ENCODE results near the gene BACH2. TPM values are rescaled to one million over a fixed set of nuclear protein-coding genes. Genes with fewer than 3 reads are reported as not detected.

Gene BACH2
- total and polyA plus RNA-seq, 2 of the 8 experiments (the other 6 are each of a cell fraction or from before 2014, with no cell fraction given), result 1.9 to 5.9 TPM

DNA sequence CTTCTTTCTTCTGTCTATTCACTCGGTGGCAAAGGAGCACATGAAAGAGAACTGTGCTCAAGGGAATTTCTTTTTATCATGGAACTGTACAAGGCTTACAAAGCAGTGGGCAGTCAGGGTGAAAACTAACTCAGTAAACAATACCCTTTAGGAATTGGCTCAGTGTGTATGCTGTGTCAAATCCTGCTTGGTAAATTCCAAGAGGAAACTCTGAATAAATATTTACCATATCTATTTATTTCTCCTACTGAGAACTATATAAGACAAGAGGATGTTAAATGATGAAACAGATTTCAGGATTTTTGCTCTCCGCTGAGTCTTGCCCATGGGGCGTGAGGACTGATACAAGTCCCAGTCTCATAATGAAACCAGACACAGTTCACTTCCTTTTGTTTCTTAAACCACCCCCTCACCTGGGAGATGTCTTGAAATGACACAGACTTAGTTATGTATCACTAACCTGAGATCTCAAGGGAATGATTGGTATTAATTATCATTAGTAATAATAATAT is 188.8 kb downstream of the BACH2 start:
- Histone ChIP-seq H3K27ac (ENCODE audit: low read depth, low read length) (no peak overlapping the region), H4K91ac (replicated peaks; ENCODE audit: insufficient read length, low read length) (no peak overlapping the region), H4K20me1 (replicated peaks in 1 of 2; ENCODE audit: control insufficient read depth in 1 of 2, insufficient read depth in 2 of 2, low read length in 2 of 2) (no peaks in the 10 kb centered on the region), H2AK5ac (ENCODE audit: low read depth, low read length) (no peak overlapping the region), H3K9me3 (ENCODE audit: insufficient read depth in 2 of 2, low read depth in 1 of 2, low read length in 1 of 2) (no peaks in the 10 kb centered on the region), H3K56ac (replicated peaks; ENCODE audit: insufficient read length, low read depth, low read length) (no peak overlapping the region), H3K79me2 (ENCODE audit: control insufficient read depth in 1 of 2, insufficient read depth in 2 of 2, low read length in 2 of 2) (no peaks in the 10 kb centered on the region), H2BK15ac (ENCODE audit: low read length) (no peak overlapping the region), H3K27me3 (replicated peaks in 1 of 4; ENCODE audit: control insufficient read depth in 3 of 4, extremely low read depth in 1 of 4, insufficient read depth in 3 of 4, low read length in 3 of 4) (no peaks in the 10 kb centered on the region), H3K9ac (replicated peaks in 1 of 4; ENCODE audit: extremely low read depth in 1 of 4, low read depth in 3 of 4, low read length in 3 of 4) (no peak overlapping the region), H3K23ac (ENCODE audit: insufficient read length) (no peak overlapping the region), H3K4me3 (ENCODE audit: extremely low read depth in 1 of 4, insufficient read depth in 2 of 4, low read depth in 3 of 4, low read length in 4 of 4) (no peak overlapping the region), H3K79me1 (ENCODE audit: low read depth, low read length) (no peaks in the 10 kb centered on the region), H2BK120ac (replicated peaks; ENCODE audit: low read depth, low read length) (no peak overlapping the region), H3K18ac (ENCODE audit: extremely low read depth, low read length) (no peak overlapping the region), H2BK12ac (ENCODE audit: low read depth, low read length) (no peak overlapping the region), H2BK20ac (ENCODE audit: low read length) (no peak overlapping the region), H3K4me1 (replicated peaks in 1 of 4; ENCODE audit: control insufficient read depth in 3 of 4, insufficient read depth in 4 of 4, low read length in 3 of 4) (no peaks in the 10 kb centered on the region; a peak in 2 of 7 replicates), H3K4ac (replicated peaks; ENCODE audit: insufficient read length, low read depth, low read length) (no peak overlapping the region), H3K14ac (ENCODE audit: insufficient read length) (no peak overlapping the region), H4K5ac (ENCODE audit: insufficient read length, low read depth, low read length) (no peak overlapping the region), H2BK5ac (ENCODE audit: low read depth, low read length) (no peak overlapping the region), H2AFZ (ENCODE audit: low read length) (no peak overlapping the region), H4K8ac (ENCODE audit: extremely low read depth, insufficient read depth, low read length) (no peak overlapping the region), H3K23me2 (ENCODE audit: low read depth, low read length) (no peaks in the 10 kb centered on the region), H3K36me3 (ENCODE audit: control insufficient read depth in 2 of 4, insufficient read depth in 4 of 4, low read length in 3 of 4) (no peaks in the 10 kb centered on the region), H3K4me2 (ENCODE audit: insufficient read depth in 1 of 2, low read depth in 2 of 2, low read length in 2 of 2) (no peak overlapping the region)
- WGBS, 2 experiments (ENCODE audit: extremely low coverage in 1 of 2, insufficient coverage in 1 of 2, insufficient read length in 1 of 2, insufficient replicate concordance in 2 of 2, low coverage in 1 of 2, low lambda C conversion rate in 2 of 2, missing lambda C conversion rate in 1 of 2), result 95% methylated on average over 3 of the region's 3 CpGs; no CpG with 5 or more reads in 1 of the 2 experiments
- TF ChIP-seq, protein P1, sequence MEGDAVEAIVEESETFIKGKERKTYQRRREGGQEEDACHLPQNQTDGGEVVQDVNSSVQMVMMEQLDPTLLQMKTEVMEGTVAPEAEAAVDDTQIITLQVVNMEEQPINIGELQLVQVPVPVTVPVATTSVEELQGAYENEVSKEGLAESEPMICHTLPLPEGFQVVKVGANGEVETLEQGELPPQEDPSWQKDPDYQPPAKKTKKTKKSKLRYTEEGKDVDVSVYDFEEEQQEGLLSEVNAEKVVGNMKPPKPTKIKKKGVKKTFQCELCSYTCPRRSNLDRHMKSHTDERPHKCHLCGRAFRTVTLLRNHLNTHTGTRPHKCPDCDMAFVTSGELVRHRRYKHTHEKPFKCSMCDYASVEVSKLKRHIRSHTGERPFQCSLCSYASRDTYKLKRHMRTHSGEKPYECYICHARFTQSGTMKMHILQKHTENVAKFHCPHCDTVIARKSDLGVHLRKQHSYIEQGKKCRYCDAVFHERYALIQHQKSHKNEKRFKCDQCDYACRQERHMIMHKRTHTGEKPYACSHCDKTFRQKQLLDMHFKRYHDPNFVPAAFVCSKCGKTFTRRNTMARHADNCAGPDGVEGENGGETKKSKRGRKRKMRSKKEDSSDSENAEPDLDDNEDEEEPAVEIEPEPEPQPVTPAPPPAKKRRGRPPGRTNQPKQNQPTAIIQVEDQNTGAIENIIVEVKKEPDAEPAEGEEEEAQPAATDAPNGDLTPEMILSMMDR (IDR thresholded peaks at IDR 0.05; ENCODE audit: control extremely low read depth in 1 of 3, insufficient read depth in 1 of 3, low read depth in 1 of 3, low read length in 3 of 3), result no peak
- TF ChIP-seq, protein P2, sequence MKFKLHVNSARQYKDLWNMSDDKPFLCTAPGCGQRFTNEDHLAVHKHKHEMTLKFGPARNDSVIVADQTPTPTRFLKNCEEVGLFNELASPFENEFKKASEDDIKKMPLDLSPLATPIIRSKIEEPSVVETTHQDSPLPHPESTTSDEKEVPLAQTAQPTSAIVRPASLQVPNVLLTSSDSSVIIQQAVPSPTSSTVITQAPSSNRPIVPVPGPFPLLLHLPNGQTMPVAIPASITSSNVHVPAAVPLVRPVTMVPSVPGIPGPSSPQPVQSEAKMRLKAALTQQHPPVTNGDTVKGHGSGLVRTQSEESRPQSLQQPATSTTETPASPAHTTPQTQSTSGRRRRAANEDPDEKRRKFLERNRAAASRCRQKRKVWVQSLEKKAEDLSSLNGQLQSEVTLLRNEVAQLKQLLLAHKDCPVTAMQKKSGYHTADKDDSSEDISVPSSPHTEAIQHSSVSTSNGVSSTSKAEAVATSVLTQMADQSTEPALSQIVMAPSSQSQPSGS (IDR thresholded peaks at IDR 0.05; ENCODE audit: low read length), result no peak
- no peak for TF ChIP-seq TAF7 (optimal IDR thresholded peaks at IDR 0.05; ENCODE audit: borderline replicate concordance, low read depth, low read length)
- TF ChIP-seq, protein P3, sequence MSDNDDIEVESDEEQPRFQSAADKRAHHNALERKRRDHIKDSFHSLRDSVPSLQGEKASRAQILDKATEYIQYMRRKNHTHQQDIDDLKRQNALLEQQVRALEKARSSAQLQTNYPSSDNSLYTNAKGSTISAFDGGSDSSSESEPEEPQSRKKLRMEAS (IDR thresholded peaks at IDR 0.05), result no peak
- TF ChIP-seq GABPA (IDR thresholded peaks at IDR 0.05; ENCODE audit: borderline replicate concordance, insufficient read depth, low read length), result no peak
- TF ChIP-seq SIX5 (IDR thresholded peaks at IDR 0.05; ENCODE audit: low read depth, low read length), result no peak
- TF ChIP-seq KDM5A (IDR thresholded peaks at IDR 0.05; ENCODE audit: low read length), result no peak
- ChIA-PET CTCF (ENCODE audit: partially characterized antibody) (no interaction called here), POLR2A (ENCODE audit: partially characterized antibody) (no interaction called here)
- no peak for FAIRE-seq
- no peak for DNase-seq (ENCODE audit: low read depth in 1 of 2, low spot score in 2 of 2)
